Head of caudate nucleus (tissue), 42 donors: Measurements from ENCODE around the gene SLC7A10.

Source experiments
- DNase-seq, 42 donors: peaks; one replicate each; pipeline versions ENCODE4 v3.0.0 to v3.0.0-alpha.2; 2020 to 2021; ENCODE audit warnings: mixed read lengths in 7 of 42
- intact Hi-C: fragments of 100-400 bp; cut with DNase I; formaldehyde crosslinking; loops from one replicate; pipeline ENCODE4 v1.15.0; 2022

Gene SLC7A10

DNA sequence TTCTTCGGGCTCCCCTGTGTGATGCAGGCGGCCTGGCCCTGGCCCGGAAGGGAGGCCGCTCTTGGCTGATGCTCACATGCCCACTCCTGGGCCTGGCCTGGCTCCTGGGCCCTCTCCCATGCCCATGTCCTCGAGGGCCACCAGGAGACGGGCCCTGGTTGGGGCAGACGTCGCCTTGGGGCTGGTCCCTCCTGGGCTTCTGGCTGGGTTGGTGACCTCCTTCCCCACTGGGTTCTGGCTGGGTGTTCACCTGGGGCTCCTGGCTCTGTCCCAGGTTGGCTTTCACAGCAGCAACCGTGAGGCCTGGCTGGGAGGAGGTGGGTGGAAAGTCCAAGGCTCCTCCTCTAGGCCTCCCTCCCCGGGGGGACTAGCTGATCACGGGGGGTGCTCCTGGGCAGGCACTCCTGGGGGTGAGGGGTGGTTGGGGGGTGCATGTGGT is 15.5 kb upstream of the SLC7A10 start:
- intact Hi-C loops, result no loop called here
- no peak for DNase-seq

DNA sequence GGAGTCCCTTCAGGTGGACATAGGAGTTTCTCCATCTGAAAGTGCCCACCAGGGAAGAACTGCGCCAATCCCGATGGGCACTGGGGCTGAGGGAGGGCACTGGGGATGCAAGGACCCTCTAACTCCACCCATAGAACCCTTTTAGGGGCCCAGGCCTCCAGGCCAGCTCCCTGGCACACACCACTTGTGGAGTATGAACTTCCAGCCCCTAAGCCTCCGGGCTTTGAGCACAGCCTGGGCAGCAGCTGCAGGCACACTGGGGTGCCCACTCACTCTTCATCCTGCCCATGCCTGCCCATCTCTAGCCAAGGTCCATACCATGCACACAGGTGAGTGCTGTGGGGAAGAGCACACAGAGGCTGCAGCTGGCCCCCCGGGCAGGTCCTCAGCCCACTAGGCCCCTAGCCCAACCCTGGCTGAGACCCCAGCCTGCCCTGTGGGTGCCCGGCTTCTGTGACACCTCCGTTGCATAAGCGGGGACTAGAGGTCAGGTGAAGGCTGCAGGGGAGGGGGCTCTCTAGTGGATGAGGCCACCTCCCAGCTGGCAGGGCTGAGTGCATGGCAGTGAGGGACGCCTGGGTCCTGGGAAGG is 14.6 kb upstream of the SLC7A10 start:
- DNase-seq, result no peak
- intact Hi-C loops, result no loop called here

DNA sequence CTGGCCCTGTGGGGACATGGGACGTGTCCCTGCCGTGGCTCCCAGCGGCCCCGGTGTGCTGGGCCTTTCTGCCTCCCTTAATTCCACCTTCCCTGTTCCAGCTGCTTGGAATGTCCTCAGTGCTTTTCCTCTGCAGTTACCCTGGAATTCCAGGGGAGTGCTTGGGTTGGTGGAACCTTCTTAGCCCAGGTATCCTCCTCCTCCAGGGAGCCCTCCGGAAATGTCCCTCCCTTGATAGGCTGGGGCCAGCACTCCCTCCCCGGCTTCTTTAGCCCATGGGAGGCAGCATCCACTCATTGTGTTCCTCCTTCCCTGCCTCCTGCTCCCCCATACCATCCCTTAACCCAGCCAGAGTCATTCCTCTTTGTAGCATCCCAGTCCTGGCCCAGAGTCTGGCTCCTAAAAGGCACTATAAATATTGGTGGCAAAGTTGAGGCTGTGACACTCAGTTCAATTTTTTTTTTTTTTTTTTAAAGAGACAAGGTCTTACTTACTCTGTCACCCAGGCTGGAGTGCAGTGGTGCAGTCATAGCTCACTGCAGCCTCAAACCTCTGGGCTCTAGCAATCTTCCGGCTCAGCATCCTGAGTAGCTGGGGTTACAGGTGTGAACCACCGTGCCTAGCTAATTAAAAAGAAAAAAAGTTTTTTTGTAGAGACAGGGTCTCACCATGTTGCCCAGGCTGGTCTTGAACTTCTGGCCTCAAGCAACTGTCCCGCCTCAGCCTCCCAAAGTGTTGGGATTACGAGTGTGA is 13.7 kb upstream of the SLC7A10 start:
- DNase-seq, result no peak
- intact Hi-C loops, result loop anchor here (10.0 kb wide), 1 partner anchor 525 kb away; no protein-coding TSS in a partner anchor

DNA sequence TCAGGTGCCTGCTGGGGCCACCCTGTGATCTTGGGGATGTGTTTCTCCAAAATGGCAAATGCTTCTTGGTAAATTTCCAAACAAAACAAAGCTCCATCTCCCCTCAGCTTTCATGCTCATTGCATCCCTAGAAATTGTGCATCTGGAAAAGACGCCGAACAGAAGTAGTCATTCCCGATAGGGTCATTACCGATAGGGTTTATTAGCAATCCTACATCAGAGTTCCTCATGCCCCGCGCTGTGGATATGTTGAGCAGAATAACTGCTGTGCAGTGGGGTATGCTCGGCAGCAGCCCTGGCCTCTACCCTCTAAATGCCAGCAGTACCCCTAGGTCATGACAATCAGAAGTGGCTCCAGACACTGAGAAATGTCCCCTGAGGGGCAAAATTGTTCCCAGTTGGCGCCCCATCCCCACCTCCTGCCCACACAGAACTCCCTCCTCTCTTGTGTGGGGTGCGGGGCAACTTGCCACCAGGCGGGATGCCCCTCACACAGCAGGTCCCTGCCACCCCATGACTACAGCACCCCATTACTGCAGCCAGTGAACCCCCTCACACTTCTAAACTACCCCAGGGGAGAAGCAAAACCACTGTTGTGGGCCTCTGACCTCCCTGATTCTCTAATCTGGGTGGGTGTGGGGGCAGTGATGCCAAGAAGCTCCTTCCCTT is 13.0 kb upstream of the SLC7A10 start:
- intact Hi-C loops, result loop anchor here (10.0 kb wide), 1 partner anchor 526 kb away; no protein-coding TSS in a partner anchor

DNA sequence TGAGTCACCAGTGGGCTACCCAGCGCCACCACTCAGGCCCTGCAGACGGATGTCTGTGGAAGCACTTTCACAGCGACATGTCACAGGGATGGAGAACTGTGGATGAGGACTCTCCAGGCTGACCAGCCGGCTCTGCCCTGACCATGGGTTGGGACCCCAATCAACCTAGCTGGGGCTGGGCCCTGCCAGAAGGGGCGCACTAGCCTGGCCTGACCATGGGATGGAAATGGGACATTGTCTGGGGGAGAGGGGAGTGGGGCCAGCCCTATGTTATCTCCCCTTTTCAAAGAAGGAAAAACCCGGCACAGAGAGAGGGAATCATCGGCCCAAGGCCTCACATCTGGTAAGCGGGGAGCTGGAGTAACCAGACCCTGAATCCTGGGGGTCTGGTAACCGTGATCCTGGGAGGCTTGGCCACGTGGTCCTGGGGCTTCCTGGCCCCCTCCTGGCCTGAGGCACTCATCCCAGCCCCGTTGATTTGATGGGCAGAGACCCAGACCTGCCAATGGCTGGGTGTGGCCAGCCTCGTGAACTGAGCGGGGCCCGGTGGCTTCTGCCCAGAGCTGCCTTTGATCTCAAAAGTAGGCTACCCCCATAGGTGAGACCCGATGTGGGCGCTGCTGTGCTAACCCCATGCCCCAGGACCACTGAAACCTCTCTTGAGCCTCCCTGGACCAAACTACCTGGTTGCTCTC is 11.2 kb upstream of the SLC7A10 start:
- no peak for DNase-seq
- intact Hi-C loops, result loop anchor here (10.0 kb wide), 1 partner anchor 528 kb away; no protein-coding TSS in a partner anchor

More for the DNA sequence above, 13.0 kb upstream of the SLC7A10 start:
- DNase-seq, result no peak

DNA sequence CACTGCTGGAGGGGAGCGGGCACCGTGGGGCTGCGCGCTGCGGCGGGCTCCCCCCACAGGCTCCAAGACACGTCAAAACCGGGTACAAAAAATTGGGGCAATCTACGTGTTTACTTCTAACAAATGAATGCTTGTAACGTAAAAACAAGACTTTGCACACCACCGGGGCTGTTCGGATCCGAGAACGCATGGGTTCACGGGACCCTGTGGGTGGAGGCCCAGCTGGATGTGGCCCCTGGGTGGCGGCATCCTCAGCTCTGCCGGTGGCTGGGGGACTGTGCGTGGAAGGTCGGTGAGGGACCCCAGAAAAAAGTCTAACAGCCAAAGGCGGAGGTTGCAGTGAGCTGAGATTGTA is 10.3 kb upstream of the SLC7A10 start:
- no peak for DNase-seq
- intact Hi-C loops, result loop anchor here (2.0 to 10.0 kb wide), 2 partner anchors 171 to 529 kb away; no protein-coding TSS in a partner anchor

DNA sequence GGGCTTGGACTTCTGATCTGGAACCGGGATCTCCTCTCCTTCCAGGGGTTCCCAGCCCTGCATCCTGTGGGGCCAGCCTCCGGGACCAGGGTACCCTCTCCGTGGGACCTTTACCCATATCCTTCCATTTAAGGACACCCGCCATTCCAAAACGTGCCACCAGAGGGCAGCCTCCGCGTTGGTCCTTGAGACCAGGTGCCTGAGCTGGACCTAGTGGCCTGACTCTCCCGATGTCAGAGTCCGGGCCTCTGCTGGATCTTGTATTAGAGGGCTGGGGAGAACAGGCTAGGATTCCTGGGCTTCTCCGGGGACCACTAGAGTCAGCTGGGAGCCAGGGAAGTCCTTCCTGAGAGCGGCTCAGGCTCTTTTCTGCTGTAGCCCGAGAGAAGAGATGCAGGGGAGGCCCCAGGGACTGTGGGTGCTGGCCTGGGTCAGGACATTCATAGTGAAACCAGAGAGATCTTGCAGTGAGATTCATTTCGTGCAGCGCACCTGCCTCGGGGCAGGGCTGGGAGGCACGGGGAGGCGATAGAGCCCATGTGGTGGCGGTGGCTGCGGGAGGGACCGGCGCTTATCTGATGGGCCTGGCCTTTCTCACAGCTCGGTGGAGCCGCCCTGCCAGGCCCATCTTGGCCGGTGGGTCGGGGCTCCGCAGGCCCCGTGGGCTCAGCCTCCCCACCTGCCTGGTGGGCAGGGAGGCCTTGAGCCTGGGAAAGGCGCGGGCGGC is 9.8 kb upstream of the SLC7A10 start:
- intact Hi-C loops, result loop anchor here (2.0 to 10.0 kb wide), 2 partner anchors 171 to 529 kb away; no protein-coding TSS in a partner anchor
- DNase-seq, result peak in 41 of 42 donors; percentile 59 to 94 (median 84)

DNA sequence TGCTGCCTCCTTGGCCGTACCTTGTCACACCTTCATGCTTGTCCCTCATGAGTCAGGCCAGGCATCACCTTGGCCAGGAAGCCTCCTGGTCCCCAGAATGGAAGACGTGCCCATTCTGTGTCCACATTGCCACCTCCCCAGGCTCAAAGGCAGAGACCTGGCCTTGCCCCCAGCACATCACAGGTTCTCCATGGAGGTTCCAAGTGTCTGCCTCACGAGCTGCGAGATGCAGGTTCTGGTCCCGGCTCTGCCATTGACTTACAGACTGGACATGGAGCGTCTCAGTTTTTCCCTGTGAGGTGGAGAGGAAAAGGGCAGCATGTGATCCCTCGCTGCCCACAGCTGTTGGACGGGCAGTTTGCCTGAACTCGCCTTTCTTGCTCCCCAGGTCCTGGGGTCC is 9.1 kb upstream of the SLC7A10 start:
- DNase-seq, result no peak
- intact Hi-C loops, result loop anchor here (2.0 to 10.0 kb wide), 2 partner anchors 172 to 530 kb away; no protein-coding TSS in a partner anchor

DNA sequence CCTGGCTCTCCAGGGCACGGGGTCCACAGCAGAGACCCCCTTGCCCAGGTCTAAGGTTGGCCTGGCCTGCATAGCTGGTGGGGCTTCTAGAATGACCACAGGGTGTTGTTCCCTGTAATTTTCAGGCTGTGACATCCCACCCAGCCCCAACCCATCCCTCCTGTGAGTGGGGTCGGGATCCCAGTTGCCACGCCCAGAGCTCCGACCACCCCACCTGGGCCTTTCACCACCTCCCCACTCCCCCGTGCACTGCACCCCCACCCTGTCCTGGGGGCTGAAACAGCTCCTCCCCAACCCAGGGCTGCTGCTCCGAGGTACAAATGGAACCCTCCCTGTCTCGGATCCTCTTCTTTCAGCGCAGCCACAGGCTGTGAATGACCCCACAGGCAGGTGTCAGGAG is 8.4 kb upstream of the SLC7A10 start:
- intact Hi-C loops, result loop anchor here (2.0 to 10.0 kb wide), 2 partner anchors 173 to 531 kb away; no protein-coding TSS in a partner anchor
- DNase-seq, result no peak

DNA sequence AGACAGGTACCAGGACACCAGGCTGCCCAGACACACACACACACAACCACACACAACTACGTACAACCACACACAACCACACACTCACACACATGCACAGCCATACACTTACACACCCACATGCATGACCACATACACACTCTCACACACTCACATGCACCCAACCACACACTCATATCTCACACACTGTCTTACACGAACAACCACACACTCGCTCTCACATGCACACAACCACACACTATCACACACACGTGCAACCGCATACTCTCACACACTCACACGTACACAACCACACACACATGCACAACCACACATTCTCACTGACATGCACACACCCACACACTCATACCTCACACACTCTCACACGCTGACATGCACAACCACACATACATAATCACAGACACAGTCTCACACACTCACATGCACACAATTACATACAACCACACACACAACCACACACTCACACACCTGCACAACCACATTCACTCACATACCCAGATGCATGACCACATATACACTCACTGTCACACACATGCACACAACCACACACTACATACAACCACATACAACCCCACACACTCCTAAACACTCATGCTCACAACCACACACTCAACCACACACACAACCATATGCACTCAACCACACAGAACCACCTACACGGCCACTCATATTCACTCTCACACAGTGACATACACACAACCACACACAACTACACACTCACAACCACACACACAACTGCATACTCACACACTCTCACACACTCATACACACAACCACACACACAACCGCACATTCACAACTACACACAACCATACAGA is 7.6 kb upstream of the SLC7A10 start:
- no peak for DNase-seq
- intact Hi-C loops, result loop anchor here (10.0 kb wide), 1 partner anchor 532 kb away; no protein-coding TSS in a partner anchor

DNA sequence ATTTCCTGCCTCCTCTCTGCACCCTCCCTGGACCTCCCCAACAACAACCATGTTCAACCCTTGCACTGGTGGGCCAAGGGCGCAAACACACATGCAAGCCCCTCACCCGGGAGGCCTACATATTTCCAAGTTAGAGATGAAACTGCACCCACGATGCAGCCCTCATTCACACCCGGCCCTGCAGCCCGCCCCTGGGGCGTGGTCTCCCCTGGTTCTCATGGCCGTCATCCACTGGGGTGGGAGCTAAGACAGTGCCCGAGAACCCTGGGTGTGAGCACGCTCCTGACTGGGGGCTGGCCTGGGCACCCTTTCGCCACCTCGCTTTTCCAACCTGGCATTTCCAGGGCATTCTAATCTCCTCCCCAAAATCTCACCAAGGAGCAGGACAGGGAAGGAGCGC is 7.0 kb upstream of the SLC7A10 start:
- intact Hi-C loops, result loop anchor here (10.0 kb wide), 1 partner anchor 532 kb away; no protein-coding TSS in a partner anchor
- no peak for DNase-seq

DNA sequence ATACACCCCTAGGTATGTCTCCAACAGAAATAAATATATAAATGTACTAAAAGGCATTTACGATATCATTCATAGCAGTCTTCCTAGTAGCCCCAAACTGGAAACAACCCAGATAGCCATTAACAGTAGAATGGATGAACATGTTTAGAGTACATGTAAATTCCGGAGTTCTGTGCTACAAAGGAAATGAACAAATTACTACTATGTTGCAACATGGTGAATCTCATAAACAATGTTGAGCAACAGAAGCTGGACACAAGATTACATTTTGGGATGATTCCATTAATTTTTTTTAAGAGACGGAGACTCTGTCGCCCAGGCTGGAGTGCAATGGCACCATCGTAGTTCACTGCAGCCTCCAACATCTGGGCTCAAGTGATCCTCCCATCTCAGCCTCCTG is 5.9 kb upstream of the SLC7A10 start:
- DNase-seq, result no peak
- intact Hi-C loops, result loop anchor here (10.0 kb wide), 1 partner anchor 533 kb away; no protein-coding TSS in a partner anchor

DNA sequence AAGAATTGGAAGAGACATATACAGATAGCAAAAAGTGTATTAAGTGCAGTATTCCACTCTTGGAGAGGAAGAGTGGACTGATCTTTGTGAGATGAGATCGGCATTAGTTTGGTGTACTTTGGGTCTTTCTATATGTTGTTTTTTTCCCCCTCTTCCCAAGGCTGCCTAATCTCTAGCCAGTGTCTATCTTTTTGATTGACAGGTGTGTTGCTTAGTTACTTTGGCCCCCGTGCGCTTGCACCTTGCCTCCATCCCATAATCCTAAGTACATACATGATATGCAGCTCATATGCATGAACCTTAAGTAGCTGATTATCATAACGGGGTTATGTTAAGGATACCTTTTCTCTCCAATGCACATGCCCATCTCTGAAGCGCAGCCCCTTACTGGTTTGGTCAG is 4.3 kb upstream of the SLC7A10 start:
- intact Hi-C loops, result loop anchor here (10.0 kb wide), 1 partner anchor 535 kb away; no protein-coding TSS in a partner anchor
- no peak for DNase-seq

DNA sequence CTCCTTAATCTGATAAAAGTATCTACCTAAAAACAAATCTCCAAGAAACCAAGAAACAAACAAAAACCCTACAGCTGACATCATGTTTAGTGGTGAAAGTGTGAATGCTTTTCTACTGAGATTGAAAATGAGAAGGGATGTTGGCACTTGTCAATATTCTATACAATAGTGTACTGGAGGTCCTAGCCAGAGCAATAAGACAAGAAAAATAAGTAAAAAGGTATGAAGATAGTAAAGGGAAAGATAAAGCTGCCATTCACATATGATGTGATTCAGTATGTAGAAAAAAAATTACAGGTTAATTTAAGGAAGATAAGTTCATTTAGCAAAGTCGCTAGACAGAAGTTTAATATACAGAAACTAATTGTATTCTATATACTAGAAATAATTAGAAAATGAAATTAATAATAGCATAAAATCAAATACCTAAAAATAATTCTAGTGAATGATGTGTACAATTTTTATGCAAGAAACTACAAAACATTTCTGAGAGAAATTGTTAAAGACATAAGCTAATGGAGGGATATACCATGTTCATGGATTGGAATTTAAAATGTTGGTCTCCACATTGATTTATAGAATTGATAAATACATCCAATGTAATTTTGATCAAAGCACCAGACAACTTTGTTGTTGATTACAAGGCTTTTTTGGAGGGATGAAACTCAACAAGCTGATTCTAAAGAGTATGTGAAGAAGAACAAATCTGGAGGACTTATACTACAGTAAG is 2.4 kb upstream of the SLC7A10 start:
- no peak for DNase-seq
- intact Hi-C loops, result no loop called here

DNA sequence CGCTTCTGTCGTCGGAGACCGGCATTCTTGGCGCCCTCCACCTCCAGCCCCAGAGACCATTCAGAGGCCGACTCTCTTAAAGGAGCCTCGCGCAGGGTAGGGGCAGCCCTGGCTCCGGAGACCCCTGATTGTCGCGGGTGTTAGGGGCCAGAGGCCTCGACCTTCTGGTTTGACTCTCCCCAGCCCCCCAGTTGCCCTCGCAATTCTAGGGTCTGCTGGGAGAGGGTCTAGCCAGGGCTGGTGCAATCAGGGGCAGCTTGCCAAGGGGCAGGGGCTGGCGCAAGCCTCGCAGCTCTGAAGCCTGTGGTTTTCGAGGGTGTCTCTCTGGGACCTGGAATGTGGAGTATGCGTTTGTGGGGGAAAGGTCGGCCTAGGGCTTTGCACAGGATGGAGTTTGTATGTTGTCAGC is 1.6 kb upstream of the SLC7A10 start:
- intact Hi-C loops, result no loop called here
- DNase-seq, result no peak

DNA sequence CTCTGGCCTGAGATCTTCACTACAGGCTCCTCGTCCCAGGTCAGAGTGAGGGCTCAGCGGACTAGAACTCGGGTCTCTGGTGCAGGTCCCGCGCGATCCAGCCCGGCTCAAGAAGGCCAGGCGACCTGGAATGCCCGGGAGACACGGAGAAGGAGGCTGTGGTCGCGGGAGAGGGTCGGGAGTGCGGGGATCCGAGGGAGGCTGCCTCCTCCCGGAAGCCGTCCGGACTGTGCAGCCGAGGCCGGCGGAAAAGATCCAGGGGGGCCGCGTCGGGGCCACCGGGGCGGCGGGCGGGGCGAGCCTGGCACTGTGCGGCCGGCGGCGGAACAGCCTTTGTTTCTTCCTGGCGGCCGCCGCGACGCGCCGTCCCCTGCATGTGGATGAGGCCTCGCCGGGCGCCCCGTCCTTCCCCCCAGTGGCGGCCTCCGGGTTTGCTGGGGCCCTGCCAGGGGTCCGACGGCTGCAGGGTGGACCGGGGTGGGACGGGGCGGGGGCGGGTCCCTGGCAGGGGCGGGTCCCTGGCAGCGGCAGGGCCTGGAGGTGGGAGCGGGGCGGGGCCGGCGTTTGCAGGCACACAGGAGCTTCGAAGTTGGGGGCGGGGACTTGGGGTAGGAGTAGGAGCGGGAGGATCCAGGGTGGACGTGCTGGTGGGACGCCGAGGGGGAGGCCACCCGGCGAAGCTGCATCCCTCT is 1.0 kb upstream of the SLC7A10 start:
- peak in 1 of 42 donors; percentile 61 for DNase-seq

More for the DNA sequence above, 1.0 kb upstream of the SLC7A10 start:
- intact Hi-C loops, result no loop called here
